Measurements from ENCODE around the gene PAPSS2.
"Not testable (repeated sequence)": the region's sequence is repeated elsewhere in the genome, so short reads cannot be mapped to it uniquely, and the experiment has no call there.

Gene PAPSS2

GRCh38 chr10:87618566-87619423 lies 40.9 kb upstream of the PAPSS2 start:
- WGBS (ENCODE audit: insufficient coverage) = 83% methylated on average over 11 of the region's 11 CpGs
- Histone ChIP-seq H3K27me3 (replicated peaks in 2 of 5; ENCODE audit: control insufficient read depth in 4 of 5, insufficient read depth in 5 of 5, low read length in 4 of 5) (no peaks in the 10 kb centered on the region), H3K36me3 (ENCODE audit: control insufficient read depth in 4 of 4, insufficient read depth in 4 of 4, low read length in 3 of 4) (no peaks in the 10 kb centered on the region), H3K4me3 (ENCODE audit: control insufficient read depth in 1 of 7, extremely low read depth in 1 of 7, insufficient read depth in 4 of 7, low read depth in 2 of 7, low read length in 6 of 7) (no peak overlapping the region), H3K27ac (ENCODE audit: insufficient read depth in 1 of 2, low read depth in 1 of 2, low read length in 2 of 2, poor library complexity in 1 of 2, severe bottlenecking in 2 of 2) (no peak overlapping the region), H3K4me1 (ENCODE audit: control extremely low read depth in 1 of 4, control insufficient read depth in 4 of 4, insufficient read depth in 4 of 4, low read length in 3 of 4) (no peaks in the 10 kb centered on the region), H3K9me3 (ENCODE audit: control extremely low read depth in 1 of 5, control insufficient read depth in 4 of 5, insufficient read depth in 2 of 5, low read depth in 1 of 5, low read length in 4 of 5) (no peaks in the 10 kb centered on the region)
- DNase-seq = no peak
- ChIA-PET CTCF (no interaction called here), POLR2A (no interaction called here)

GRCh38 chr10:87619705-87620104 lies 40.0 kb upstream of the PAPSS2 start:
- ChIA-PET CTCF (no interaction called here), POLR2A (no interaction called here)
- no peak overlapping the region for H3K27ac ChIP-seq (ENCODE audit: insufficient read depth in 1 of 2, low read depth in 1 of 2, low read length in 2 of 2, poor library complexity in 1 of 2, severe bottlenecking in 2 of 2)
- H3K4me3 ChIP-seq (ENCODE audit: control insufficient read depth in 1 of 7, extremely low read depth in 1 of 7, insufficient read depth in 4 of 7, low read depth in 2 of 7, low read length in 6 of 7) = no peak overlapping the region
- no peak for DNase-seq
- H3K27me3 ChIP-seq (replicated peaks in 2 of 5; ENCODE audit: control insufficient read depth in 4 of 5, insufficient read depth in 5 of 5, low read length in 4 of 5) = no peaks in the 10 kb centered on the region
- no peaks in the 10 kb centered on the region for H3K4me1 ChIP-seq (ENCODE audit: control extremely low read depth in 1 of 4, control insufficient read depth in 4 of 4, insufficient read depth in 4 of 4, low read length in 3 of 4)
- H3K9me3 ChIP-seq (ENCODE audit: control extremely low read depth in 1 of 5, control insufficient read depth in 4 of 5, insufficient read depth in 2 of 5, low read depth in 1 of 5, low read length in 4 of 5) = no peaks in the 10 kb centered on the region
- 100% methylated on average over 3 of the region's 5 CpGs for WGBS (ENCODE audit: insufficient coverage)
- no peaks in the 10 kb centered on the region for H3K36me3 ChIP-seq (ENCODE audit: control insufficient read depth in 4 of 4, insufficient read depth in 4 of 4, low read length in 3 of 4)

- H3K4me3 ChIP-seq (ENCODE audit: control insufficient read depth in 1 of 7, extremely low read depth in 1 of 7, insufficient read depth in 4 of 7, low read depth in 2 of 7, low read length in 6 of 7); H3K36me3 ChIP-seq (ENCODE audit: control insufficient read depth in 4 of 4, insufficient read depth in 4 of 4, low read length in 3 of 4); H3K27me3 ChIP-seq (replicated peaks in 2 of 5; ENCODE audit: control insufficient read depth in 4 of 5, insufficient read depth in 5 of 5, low read length in 4 of 5); H3K9me3 ChIP-seq (ENCODE audit: control extremely low read depth in 1 of 5, control insufficient read depth in 4 of 5, insufficient read depth in 2 of 5, low read depth in 1 of 5, low read length in 4 of 5); CTCF ChIA-PET; H3K27ac ChIP-seq (ENCODE audit: insufficient read depth in 1 of 2, low read depth in 1 of 2, low read length in 2 of 2, poor library complexity in 1 of 2, severe bottlenecking in 2 of 2); H3K4me1 ChIP-seq (ENCODE audit: control extremely low read depth in 1 of 4, control insufficient read depth in 4 of 4, insufficient read depth in 4 of 4, low read length in 3 of 4); POLR2A ChIA-PET; DNase-seq: not testable (repeated sequence)
Measured at GRCh38 chr10:87621440-87621839, 38.2 kb upstream of the PAPSS2 start.

- Histone ChIP-seq H3K4me1 (ENCODE audit: control extremely low read depth in 1 of 4, control insufficient read depth in 4 of 4, insufficient read depth in 4 of 4, low read length in 3 of 4) (no peaks in the 10 kb centered on the region), H3K9me3 (ENCODE audit: control extremely low read depth in 1 of 5, control insufficient read depth in 4 of 5, insufficient read depth in 2 of 5, low read depth in 1 of 5, low read length in 4 of 5) (no peaks in the 10 kb centered on the region), H3K36me3 (ENCODE audit: control insufficient read depth in 4 of 4, insufficient read depth in 4 of 4, low read length in 3 of 4) (no peaks in the 10 kb centered on the region), H3K4me3 (ENCODE audit: control insufficient read depth in 1 of 7, extremely low read depth in 1 of 7, insufficient read depth in 4 of 7, low read depth in 2 of 7, low read length in 6 of 7) (no peak overlapping the region), H3K27ac (ENCODE audit: insufficient read depth in 1 of 2, low read depth in 1 of 2, low read length in 2 of 2, poor library complexity in 1 of 2, severe bottlenecking in 2 of 2) (no peak overlapping the region), H3K27me3 (replicated peaks in 2 of 5; ENCODE audit: control insufficient read depth in 4 of 5, insufficient read depth in 5 of 5, low read length in 4 of 5) (no peaks in the 10 kb centered on the region)
- 97% methylated on average over 4 of the region's 7 CpGs for WGBS (ENCODE audit: insufficient coverage)
- POLR2A ChIA-PET = interaction anchor here (0.6 kb wide), 1 partner anchor 17 kb away, joined by 4 read pairs; no protein-coding TSS in a partner anchor
- CTCF ChIA-PET = no interaction called here
- no peak for DNase-seq
Measured at GRCh38 chr10:87622314-87623004, 37.2 kb upstream of the PAPSS2 start.

- no peak for DNase-seq
- POLR2A ChIA-PET = no interaction called here
- Histone ChIP-seq H3K27ac (ENCODE audit: insufficient read depth in 1 of 2, low read depth in 1 of 2, low read length in 2 of 2, poor library complexity in 1 of 2, severe bottlenecking in 2 of 2) (no peak overlapping the region), H3K4me3 (ENCODE audit: control insufficient read depth in 1 of 7, extremely low read depth in 1 of 7, insufficient read depth in 4 of 7, low read depth in 2 of 7, low read length in 6 of 7) (no peak overlapping the region), H3K9me3 (ENCODE audit: control extremely low read depth in 1 of 5, control insufficient read depth in 4 of 5, insufficient read depth in 2 of 5, low read depth in 1 of 5, low read length in 4 of 5) (no peaks in the 10 kb centered on the region), H3K4me1 (ENCODE audit: control extremely low read depth in 1 of 4, control insufficient read depth in 4 of 4, insufficient read depth in 4 of 4, low read length in 3 of 4) (no peaks in the 10 kb centered on the region), H3K36me3 (ENCODE audit: control insufficient read depth in 4 of 4, insufficient read depth in 4 of 4, low read length in 3 of 4) (no peaks in the 10 kb centered on the region), H3K27me3 (replicated peaks in 2 of 5; ENCODE audit: control insufficient read depth in 4 of 5, insufficient read depth in 5 of 5, low read length in 4 of 5) (no peaks in the 10 kb centered on the region)
- no CpG with 5 or more reads among the region's 1 CpG for WGBS (ENCODE audit: insufficient coverage)
- CTCF ChIA-PET = no interaction called here
Measured at GRCh38 chr10:87623191-87623590, 36.5 kb upstream of the PAPSS2 start.

- WGBS (ENCODE audit: insufficient coverage) = no CpG with 5 or more reads among the region's 1 CpG
- H3K27ac ChIP-seq (ENCODE audit: insufficient read depth in 1 of 2, low read depth in 1 of 2, low read length in 2 of 2, poor library complexity in 1 of 2, severe bottlenecking in 2 of 2) = no peak overlapping the region
- H3K4me1 ChIP-seq (ENCODE audit: control extremely low read depth in 1 of 4, control insufficient read depth in 4 of 4, insufficient read depth in 4 of 4, low read length in 3 of 4) = no peaks in the 10 kb centered on the region
- no peak overlapping the region for H3K4me3 ChIP-seq (ENCODE audit: control insufficient read depth in 1 of 7, extremely low read depth in 1 of 7, insufficient read depth in 4 of 7, low read depth in 2 of 7, low read length in 6 of 7)
- no peaks in the 10 kb centered on the region for H3K36me3 ChIP-seq (ENCODE audit: control insufficient read depth in 4 of 4, insufficient read depth in 4 of 4, low read length in 3 of 4)
- no peaks in the 10 kb centered on the region for H3K27me3 ChIP-seq (replicated peaks in 2 of 5; ENCODE audit: control insufficient read depth in 4 of 5, insufficient read depth in 5 of 5, low read length in 4 of 5)
- ChIA-PET CTCF (interaction anchor here (1.2 kb wide), 1 partner anchor 110 kb away, joined by 3 read pairs; no protein-coding TSS in a partner anchor), POLR2A (no interaction called here)
- no peak for DNase-seq
- no peaks in the 10 kb centered on the region for H3K9me3 ChIP-seq (ENCODE audit: control extremely low read depth in 1 of 5, control insufficient read depth in 4 of 5, insufficient read depth in 2 of 5, low read depth in 1 of 5, low read length in 4 of 5)
Measured at GRCh38 chr10:87625661-87626060, 34.0 kb upstream of the PAPSS2 start.

- H3K27me3 ChIP-seq (replicated peaks in 2 of 5; ENCODE audit: control insufficient read depth in 4 of 5, insufficient read depth in 5 of 5, low read length in 4 of 5) = no peaks in the 10 kb centered on the region
- WGBS (ENCODE audit: insufficient coverage) = 100% methylated on average over 1 of the region's 1 CpG
- no peak for DNase-seq
- H3K4me1 ChIP-seq (ENCODE audit: control extremely low read depth in 1 of 4, control insufficient read depth in 4 of 4, insufficient read depth in 4 of 4, low read length in 3 of 4) = no peaks in the 10 kb centered on the region
- no peak overlapping the region for H3K27ac ChIP-seq (ENCODE audit: insufficient read depth in 1 of 2, low read depth in 1 of 2, low read length in 2 of 2, poor library complexity in 1 of 2, severe bottlenecking in 2 of 2)
- no peaks in the 10 kb centered on the region for H3K36me3 ChIP-seq (ENCODE audit: control insufficient read depth in 4 of 4, insufficient read depth in 4 of 4, low read length in 3 of 4)
- CTCF ChIA-PET = interaction anchor here (0.6 to 1.2 kb wide), 2 partner anchors 109 to 655 kb away, joined by 3 read pairs; no protein-coding TSS in a partner anchor
- POLR2A ChIA-PET = no interaction called here
- no peaks in the 10 kb centered on the region for H3K9me3 ChIP-seq (ENCODE audit: control extremely low read depth in 1 of 5, control insufficient read depth in 4 of 5, insufficient read depth in 2 of 5, low read depth in 1 of 5, low read length in 4 of 5)
- H3K4me3 ChIP-seq (ENCODE audit: control insufficient read depth in 1 of 7, extremely low read depth in 1 of 7, insufficient read depth in 4 of 7, low read depth in 2 of 7, low read length in 6 of 7) = no peak overlapping the region
Measured at GRCh38 chr10:87626422-87626892, 33.2 kb upstream of the PAPSS2 start.

Data from common myeloid progenitor, CD34-positive (primary cell).